ENCODE measurements around the gene SYCN. TPM values are rescaled to one million over a fixed set of nuclear protein-coding genes. Genes with fewer than 3 reads are reported as not detected.

Gene SYCN
- total RNA-seq, 1 donor from 2014 or later = not detected

DNA sequence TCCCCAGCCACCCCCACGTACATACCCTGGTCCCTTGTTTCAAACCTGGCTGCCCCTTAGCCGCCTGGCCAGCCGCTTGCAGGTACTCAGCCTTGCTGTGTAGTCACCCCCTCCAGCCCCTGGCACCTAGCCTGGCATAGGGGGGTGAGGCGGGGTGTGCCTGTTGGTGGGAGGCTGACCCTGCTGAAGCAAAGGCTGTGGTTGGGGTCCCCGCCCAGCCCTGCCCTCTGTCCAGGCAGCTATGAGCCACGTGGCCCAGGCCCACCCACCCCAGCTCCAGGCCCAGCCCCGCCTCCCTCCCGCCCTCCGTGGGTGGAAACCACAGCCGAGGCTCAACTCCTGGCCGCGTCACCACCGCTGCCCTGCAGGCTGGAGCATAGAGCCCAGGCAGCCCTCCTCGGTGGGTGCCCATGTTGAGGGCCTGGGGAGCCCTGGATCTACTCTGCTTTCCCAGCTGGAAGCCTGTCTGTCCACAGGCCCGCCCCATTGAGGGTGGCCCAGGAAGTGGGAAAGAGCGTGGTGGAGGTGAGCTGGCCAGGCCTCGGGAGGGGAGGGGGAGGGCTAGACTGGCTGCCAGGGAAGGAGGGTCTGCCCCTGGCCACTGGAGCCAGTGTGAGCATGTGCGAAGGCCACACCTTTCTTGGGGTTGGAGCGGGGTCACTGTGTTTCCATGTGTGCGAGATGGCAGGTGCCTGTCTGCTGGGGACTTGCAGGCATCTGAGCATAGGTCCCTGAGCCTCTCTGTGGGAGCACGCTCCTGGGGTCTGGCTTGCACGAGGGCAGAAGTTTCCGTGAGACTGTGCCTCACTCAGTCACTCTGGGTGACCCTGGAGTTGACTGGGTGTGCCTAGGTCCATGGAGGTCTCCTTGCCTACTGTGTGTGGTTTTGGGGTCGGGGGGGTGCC, 47.5 kb downstream of the SYCN start:
- DNase-seq (ENCODE audit: low spot score) = no peak

DNA sequence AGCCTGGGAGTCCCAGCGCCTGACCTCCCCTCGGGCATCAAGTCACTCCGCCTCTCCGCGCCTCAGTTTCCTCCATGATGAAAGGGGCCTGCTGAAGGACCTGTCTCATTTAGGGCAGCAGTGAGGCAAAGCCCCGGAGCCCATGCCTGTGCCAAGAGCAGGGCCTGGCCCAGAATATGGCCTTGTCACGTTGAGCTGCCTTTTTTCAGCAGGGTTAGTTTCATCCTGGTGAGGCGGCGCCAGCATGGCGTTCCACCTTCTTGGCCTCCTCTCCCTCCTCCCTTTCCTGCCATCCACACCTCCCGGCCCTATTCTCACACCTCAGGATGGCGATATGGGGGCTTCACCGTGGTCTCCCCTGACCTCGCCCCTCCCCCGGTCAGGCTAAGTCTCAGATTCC, 48.3 kb downstream of the SYCN start:
- no peak for DNase-seq (ENCODE audit: low spot score)

DNA sequence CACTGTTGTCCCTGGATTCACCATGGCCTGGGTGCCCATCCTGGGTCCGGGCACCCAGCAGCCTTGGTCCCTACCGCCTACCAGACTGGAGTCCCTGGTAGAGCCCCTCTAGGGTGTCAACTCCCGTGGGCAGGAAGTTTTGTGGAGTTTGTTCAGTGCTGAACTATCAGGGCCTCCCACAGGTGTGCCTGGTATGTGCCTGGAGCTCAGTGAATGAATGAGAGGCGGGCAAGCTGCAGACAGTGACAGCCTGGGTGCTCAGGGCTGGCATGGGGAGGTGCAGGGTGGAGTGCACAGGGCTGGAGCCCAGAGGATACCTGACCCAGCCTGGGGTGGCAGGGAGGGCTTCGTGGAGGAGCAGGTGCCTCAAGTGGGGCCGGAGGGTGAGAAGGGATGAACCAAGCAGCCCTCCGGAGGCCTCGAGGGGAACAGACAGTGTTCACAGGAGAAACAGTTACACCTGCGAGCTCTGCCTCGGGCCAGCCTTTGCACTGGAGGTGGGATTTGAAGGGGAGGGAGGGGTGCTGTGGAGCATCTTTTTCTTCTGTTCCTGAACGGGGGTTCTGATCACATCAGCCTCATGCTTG, 48.9 kb downstream of the SYCN start:
- no peak for DNase-seq (ENCODE audit: low spot score)

DNA sequence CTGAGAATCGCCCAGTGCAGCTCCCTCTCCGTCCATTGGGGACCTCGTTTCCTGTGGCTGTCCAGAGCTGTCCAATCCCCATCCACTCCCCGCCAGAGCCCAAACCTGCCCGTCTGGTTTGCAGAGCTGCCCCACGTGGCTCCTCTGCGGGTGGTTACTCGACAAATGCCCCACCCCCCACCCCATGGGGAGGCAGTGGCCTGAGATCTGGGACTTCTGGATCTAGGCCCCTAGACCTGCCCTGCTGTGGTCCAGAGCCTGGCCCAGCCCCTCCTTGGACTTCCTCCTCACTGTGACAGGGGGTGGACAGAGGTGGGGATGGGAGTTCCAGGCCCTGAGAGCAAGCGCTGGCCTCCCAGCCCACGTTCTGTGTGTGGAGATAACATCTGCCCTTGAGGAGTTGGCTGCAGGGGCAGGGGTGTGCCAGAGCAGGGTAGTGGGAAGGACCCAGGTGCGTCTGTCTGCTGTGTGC, 49.4 kb downstream of the SYCN start:
- DNase-seq (ENCODE audit: low spot score) = no peak

DNA sequence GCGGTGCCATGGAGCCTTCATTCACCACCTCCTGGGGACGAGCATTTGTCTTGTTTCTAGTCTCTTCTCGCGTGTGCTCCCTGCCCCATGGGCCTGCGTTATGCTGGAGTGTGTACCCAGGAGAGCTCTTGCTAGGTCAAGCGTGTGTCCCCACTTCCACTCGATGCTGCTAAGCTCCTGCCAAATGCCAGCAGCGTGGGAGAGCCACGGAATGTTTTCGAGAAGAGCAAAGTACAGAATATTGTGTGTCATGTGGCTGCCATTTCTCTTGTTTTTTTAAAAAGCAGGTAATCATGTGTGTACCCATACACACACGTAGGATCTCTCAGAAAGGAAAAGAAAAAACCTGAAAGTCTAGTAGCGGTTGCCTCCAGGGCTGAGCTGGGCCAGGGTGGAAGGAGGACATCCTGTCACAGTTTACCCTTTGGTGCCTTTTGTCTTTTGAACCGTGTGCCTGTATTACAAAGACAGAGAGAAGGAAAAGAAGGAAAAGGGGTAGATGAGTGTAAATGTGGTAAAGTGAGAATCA, 49.9 kb downstream of the SYCN start:
- DNase-seq (ENCODE audit: low spot score) = no peak

Other genes starting within 250 kb of the SYCN start
- gene FBXO17, start 228.5 kb downstream of the SYCN start, total RNA-seq = 28.4 TPM
- 21.7 TPM for gene FBXO27, start 171.7 kb downstream of the SYCN start, total RNA-seq
- not detected for gene ACP7, start 119.9 kb downstream of the SYCN start, total RNA-seq
- 18.0 TPM for gene PAK4, start 78.5 kb downstream of the SYCN start, total RNA-seq
- gene NCCRP1, start 7.3 kb downstream of the SYCN start, total RNA-seq = not detected
- not detected for gene IFNL3, start 40.7 kb upstream of the SYCN start, total RNA-seq
- gene IFNL4, start 44.6 kb upstream of the SYCN start, total RNA-seq = not detected
- not detected for gene IFNL2, start 64.1 kb upstream of the SYCN start, total RNA-seq
- gene IFNL1, start 92.1 kb upstream of the SYCN start, total RNA-seq = not detected
- gene LRFN1, start 116.6 kb upstream of the SYCN start, total RNA-seq = 1.1 TPM
- 119 TPM for gene GMFG, start 131.8 kb upstream of the SYCN start, total RNA-seq
- gene SAMD4B, start 138.2 kb upstream of the SYCN start, total RNA-seq = 82.3 TPM
- 29.7 TPM for gene PAF1, start 186.8 kb upstream of the SYCN start, total RNA-seq
- gene MED29, start 187.1 kb upstream of the SYCN start, total RNA-seq = 34.1 TPM
- gene ZFP36, start 202.6 kb upstream of the SYCN start, total RNA-seq = 1,383 TPM
- gene PLEKHG2, start 208.4 kb upstream of the SYCN start, total RNA-seq = 56.4 TPM
- gene RPS16, start 231.7 kb upstream of the SYCN start, total RNA-seq = 1,454 TPM
- gene SUPT5H, start 241.3 kb upstream of the SYCN start, total RNA-seq = 84.5 TPM